ENCODE measurements around the gene CRTC1.

CRTC1 gene

DNA sequence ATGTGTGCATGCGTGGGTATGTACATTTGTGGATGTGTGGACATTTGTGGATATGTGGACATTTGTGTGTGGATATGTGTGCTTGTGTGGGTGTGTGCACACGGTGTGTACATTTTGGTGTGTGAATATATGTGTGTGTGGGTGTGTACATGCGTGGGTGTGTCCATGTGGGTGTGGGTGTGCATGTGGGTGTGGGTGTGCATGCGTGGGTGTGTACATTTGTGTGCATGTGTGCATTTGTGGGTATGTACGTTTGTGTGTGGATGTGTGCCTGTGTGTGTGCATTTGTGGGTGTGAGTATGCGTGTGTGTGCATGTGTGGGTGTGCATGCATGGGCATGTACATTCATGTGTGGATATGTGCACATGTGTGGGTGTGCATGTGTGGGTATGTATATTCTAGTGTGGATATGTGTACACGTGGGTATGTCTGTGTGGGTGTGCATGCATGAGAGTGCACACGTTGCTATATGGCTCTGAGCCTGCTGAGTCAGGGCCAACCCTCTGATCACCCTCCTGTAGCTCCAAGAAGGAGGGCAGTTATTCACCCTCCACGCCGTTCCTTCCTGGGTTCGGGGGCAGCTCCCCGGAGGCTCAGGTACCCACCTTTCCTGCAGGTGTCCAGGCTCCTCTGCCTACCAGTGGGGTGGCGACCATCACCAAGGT, 87.3 kb downstream of the CRTC1 start:
- DNase-seq (ENCODE audit: low read depth), result no peak

DNA sequence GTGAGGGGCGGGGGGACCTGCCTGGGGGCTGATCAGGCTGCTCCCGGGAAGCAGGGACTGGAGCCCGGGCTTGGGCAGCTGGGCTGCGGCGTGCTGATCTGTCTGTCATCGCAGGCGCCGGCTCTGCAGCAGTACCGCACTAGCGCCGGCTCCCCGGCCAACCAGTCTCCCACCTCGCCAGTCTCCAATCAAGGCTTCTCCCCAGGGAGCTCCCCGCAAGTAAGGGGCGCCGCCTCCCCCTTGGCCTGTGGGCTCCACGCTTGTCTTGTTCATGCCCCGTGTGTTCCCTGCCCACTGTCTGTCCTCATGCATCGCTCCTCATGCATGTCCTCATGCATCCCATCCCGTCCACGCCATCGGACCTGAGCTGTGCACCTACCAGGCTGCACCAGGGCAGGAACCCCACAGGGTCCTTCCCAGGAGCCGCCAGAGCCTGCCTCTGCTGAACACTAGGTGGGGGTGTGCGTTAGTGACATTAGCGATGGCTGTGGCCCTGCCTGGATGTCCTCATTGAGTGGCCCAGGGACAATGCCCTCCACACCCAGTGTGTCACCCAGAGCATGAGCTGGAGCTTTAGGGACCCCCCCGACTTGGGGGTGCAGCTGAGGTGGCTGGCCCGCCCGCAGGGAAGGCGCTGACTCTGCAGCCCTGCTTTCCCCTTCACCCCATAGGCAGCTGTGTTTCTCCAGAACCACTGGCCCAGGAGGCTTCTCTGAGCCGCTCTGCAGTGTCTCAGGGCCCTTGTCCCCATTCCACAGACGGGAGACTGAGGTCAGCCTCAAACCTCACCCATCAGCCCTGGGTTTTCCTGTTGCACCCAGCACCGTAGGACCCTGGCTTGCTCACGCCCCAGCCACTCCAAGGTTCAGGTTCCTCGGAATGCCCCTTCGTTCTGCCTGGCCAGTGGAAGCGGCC, 88.1 kb downstream of the CRTC1 start:
- no peak for DNase-seq (ENCODE audit: low read depth)

DNA sequence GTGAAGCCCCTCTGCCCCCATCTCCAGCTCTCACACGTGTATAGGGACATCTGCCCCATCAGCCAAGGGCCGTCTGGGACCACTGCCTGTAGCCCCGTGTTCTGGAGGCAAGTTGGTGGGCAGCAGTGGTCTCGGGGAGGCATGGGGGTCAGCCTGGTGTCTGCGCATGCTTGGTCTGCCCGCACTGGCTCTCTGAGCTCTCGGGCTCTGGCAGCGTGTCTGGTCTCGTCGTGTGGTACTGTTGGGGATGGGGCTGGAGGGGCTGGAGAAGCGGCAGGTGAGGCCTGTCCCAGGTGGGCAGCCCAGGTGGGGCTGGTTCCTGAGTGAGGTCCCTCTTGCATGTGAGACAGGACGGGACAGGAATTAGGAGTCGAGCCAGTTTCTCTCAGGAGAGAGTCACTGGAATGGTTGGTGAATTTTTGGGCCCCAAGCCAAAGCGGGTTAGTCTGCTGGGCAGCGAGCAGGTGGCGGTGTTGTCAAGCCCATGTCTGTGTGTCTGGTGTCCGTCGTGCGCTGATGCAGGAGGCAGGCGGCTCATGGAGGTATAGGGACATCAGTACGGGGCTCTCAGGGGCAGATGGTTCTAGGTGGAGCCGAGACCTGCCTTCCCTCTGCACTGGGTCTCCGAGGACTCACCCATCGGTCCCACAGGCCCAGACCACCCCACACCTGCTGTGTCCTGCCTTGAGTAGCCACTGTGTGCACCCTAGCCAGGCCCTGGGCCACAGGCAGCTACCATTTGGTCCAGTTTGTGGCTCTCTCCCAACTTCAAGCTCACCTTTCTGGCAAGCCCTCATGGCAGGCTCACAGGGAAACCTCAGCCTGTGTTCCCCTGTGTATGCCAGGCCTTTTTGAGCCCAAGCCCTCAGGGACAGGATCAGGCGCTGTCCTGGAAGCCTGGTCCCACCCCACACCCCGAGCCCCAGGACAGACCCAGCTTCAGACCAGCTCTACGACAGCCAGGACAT, 89.4 kb downstream of the CRTC1 start:
- DNase-seq (ENCODE audit: low read depth), result no peak

DNA sequence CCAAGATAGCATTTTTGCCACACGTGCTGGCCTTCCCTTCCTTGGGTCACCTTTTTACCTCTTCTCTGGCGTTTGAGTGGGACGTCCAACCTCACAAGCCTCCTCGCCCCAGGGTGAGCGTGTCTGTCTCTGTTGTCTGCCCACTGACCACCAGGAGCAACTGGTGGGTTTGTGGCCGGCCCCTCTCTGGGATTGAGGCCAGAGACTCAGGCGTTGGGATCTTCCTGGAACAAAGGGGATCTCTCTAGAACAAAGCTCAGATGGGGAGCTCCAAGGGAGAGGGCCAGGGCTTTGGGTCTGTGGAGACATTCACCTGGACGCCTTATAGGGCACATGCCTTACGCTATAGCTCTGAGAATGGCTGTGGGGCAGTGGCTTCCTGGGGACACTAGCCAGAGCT, 90.2 kb downstream of the CRTC1 start:
- DNase-seq (ENCODE audit: low read depth), result no peak

DNA sequence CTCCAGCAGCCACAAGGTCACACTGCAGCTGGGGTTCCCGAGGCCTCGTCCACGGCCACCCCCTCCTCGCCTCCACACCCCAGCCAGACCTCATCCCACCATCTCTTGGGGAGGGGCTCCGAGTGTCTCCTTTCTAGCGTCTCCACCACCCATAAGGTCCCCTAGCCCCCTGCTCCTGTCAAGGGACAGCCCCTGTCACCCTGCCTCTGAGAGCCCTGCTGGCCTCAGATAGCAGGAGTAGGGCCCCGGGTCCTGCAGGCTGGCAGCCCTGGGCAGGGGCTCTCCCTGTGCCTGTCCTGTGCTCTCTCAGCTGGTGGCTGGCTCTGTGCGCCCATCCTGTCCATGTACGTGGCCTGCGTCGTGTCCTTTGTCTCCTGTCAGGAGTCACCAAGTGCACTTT, 90.6 kb downstream of the CRTC1 start:
- no peak for DNase-seq (ENCODE audit: low read depth)

DNA sequence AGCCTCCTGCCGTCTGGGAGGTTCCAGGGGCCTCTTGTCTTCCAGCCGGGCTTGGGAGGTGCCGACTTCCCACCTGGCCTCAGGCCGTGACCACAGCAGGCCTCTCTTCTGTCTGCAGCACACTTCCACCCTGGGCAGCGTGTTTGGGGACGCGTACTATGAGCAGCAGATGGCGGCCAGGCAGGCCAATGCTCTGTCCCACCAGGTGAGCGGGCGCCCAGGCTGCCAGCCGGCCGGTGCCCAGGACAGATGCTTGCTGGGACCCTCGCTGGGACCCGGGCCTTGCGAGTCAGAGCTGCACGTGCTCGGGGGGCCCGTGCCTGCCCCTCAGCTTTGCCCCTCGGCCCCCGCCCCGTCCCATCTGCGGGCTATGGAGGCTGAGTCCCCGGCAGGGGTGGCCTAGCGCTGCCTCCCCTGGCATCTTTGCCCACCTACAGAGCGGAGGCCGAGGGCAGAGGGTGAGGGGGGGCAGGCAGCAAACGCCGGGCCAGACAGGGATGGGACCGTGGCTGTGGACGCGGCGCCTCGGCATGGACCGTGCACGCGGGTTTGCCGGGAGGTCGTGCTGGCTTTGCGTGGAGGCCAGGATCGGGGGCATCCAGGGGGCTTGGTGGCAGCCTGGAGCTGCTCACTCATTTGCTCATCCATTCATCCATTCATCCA, 91.4 kb downstream of the CRTC1 start:
- no peak for DNase-seq (ENCODE audit: low read depth)

DNA sequence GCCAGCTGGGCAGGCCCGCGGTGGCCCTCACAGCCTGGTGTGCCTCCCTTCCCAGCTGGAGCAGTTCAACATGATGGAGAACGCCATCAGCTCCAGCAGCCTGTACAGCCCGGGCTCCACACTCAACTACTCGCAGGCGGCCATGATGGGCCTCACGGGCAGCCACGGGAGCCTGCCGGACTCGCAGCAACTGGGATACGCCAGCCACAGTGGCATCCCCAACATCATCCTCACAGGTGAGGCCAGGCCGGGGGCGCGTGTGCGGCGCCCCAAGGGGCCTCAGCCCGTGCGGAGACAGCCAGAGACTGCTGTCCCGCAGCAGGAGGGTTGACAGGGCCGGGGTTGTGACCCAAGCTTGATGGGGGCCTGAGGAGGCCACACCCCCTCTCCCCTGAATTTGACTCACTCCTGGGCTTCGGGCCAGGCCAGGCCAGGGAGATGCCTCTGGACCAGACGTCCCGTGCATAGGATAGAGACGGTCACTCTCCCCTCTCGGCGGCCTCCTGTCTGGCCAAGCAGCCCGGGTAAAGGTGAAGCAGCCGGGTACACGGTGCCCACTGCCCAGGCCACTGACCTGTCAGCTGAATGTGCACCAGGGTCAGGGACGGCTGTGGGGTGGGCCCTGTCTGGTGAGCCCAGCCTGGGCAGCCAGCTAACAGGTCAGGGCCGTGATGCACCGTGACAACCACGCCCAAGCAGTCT, 92.3 kb downstream of the CRTC1 start:
- DNase-seq (ENCODE audit: low read depth), result no peak

DNA sequence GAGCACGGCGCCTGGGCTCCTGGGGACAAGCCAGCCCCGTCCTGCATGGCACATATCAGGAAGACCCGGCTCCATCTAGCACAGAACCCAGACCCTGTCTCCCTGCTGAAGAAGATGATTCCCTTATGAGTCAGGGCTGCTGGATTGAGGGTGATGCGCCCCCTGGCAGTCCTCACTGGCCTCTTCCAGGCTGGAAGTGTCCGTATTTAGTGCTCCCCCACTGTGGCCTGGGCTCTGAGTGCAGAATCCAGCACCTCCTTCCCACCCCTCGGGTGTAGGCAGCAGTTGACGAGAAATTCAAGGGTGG, 92.8 kb downstream of the CRTC1 start:
- DNase-seq (ENCODE audit: low read depth), result no peak

DNA sequence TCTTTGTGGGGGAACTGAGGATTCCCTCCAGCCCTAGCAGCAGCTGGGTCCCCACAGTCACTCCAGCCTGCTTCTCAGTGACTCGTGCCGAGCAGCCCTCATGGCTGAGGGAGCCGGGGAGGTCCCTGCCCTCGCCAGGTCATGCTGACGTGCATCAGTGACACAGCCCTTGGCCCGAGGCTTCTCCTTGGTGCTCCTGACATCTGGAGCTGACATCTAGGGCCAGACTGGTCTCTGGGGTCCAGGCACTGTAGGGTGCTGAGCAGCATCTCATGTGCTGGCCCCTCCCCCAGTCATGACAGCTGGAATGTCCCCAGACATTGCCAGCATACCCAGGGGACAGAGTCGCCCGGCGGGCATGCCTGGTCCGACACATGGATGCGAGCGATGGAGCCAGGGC, 93.3 kb downstream of the CRTC1 start:
- no peak for DNase-seq (ENCODE audit: low read depth)

DNA sequence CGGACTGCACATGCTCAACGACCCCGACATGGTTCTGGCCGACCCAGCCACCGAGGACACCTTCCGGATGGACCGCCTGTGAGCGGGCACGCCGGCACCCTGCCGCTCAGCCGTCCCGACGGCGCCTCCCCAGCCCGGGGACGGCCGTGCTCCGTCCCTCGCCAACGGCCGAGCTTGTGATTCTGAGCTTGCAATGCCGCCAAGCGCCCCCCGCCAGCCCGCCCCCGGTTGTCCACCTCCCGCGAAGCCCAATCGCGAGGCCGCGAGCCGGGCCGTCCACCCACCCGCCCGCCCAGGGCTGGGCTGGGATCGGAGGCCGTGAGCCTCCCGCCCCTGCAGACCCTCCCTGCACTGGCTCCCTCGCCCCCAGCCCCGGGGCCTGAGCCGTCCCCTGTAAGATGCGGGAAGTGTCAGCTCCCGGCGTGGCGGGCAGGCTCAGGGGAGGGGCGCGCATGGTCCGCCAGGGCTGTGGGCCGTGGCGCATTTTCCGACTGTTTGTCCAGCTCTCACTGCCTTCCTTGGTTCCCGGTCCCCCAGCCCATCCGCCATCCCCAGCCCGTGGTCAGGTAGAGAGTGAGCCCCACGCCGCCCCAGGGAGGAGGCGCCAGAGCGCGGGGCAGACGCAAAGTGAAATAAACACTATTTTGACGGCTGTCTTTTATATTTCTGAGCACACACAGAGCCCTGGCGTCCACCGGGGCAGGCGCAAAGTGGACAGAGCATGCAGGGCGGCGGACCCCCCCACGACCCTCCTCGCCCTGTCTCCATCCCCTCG, 94.0 kb downstream of the CRTC1 start:
- no peak for DNase-seq (ENCODE audit: low read depth)

DNA sequence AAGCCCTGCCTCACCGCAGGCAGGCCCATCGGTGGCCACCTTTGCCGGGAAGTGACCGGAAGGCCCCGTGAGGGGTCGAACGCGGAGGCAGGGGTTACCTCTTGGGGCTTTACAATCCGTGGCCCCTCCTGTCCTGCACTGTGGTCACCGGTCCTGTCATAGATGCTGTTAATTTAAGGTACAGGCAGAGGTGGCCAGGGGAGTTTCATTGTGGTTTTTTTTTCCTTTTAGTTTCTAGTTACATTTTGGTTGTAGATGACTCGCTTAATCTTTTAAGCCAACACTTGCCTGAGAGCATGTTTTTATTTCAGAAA, 94.6 kb downstream of the CRTC1 start:
- DNase-seq (ENCODE audit: low read depth), result no peak

DNA sequence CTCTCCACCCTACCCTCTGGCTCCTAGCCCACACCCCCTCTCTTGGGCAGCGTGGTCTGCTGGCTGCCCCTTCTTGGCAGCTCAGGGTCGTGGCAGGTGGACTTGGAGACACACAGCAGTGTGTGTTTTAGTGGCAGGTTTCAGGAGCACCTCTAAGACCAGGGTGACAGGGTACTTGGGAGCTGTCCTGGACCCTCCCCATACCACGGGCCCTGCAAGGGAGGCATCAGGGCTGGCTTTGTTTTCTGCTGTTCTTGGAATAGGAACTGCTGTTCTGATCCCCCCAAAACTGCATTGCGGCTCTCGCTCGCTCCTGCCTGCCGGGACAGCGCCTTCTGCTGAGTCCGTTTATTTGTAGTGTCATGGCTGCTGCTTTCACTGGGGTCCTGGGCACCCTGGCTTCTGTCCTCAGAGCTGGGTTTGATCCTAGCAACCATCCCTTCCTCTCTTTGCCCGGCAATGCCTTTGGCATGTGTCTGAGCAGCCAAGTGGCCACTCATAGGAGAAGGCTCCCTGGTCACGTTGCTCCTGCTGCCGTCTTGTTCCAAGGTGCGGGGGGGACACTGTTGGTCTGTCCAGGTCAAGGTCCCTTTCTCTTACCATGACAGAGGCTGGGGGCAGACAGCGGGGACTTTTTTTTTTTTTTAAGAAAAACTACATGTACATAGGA, 95.5 kb downstream of the CRTC1 start:
- DNase-seq (ENCODE audit: low read depth), result no peak

DNA sequence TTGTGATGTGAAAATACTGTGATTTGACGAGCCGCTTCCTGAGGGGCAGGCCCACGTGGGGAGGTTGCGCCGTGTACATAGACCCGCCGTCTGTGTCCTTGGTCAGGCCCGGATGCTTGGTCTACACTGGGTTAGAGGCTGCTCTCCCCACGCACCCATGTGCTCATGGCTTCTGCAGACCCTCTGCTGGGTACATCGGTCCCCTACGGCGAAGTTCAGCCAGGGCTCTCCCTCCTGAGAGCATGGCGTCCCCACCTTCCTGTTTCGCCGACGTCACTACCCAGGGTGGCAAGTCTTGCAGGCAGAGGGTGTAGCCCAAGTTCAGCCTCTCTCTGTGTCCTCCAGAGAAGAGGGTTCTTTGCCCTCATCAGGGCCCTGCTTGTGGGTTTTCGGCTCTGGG, 96.6 kb downstream of the CRTC1 start:
- no peak for DNase-seq (ENCODE audit: low read depth)

DNA sequence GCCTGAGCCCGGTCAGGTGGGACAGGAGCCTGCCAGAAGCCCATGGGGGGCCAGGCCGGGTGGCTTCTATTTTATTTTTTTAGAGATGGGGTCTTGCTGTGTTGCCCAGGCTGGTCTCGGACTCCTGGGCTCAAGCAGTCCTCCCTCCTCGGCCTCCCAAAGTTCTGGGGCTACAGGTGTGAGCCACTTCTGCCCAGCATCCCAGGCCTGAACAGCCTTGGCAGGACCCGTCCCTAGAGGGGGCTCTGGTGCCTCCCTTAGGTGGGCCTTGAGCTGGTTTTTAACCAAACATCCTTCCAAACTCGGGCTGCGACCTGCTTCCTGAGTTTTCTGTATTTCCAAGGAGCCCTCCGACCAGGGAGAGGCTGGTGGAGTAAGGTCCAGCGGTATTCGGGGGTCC, 97.2 kb downstream of the CRTC1 start:
- no peak for DNase-seq (ENCODE audit: low read depth)

DNA sequence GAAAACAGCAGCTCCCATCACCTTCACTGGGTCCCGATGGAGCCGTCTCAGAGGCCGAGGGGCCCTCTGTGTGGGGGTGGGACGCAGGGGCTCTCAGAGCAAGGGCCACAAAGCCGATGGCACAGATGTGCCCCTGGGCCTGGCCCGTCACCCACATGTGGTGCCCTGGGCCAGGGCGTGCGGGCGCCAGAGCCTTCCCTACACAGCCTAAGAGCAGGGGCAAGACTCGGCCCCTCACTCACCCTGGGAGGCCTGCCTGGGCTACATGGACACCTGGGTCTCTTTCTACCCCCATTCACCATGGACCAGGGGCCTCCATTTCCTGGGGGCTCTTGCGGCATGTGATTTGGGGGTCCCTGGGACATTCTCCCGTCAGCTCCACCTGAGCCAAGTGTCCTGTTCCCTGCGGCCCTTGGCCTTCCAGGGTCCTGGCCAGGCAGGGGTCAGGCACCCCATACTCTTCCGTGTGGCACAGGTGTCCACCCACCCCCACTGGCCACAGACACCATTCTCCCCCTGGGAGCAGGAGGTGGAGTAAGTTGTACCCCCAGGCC, 97.6 kb downstream of the CRTC1 start:
- DNase-seq (ENCODE audit: low read depth), result no peak

DNA sequence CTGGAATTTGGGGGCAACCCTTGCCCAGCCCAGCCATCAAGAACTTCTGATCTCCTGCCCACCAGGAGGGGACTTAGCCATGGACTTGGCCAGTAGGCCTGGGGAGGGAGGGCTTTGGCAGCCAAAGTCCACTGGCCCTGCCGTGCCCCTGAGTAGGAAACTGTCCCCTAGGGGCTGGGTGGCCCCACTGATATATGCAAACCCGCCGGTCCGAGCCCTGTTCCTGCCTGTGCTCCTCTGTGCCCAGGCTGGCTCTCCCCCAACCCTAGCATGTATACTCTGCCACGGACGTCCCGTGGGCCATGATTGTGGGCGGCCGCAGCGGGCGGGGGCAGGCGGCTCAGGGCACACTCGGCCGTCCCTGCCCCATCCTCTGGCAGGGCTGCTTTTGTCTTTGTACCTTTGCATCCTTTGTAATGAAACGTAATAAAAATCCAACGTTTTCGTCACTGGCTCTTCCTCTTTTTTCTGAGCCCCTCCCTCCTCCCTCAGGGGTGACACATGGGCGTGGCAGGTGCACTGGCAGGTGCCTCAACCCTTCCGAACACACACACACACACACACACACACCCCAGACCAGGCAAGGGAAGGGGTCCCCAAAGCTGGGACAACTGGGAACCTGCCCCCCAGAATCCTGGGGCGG, 98.5 kb downstream of the CRTC1 start:
- DNase-seq (ENCODE audit: low read depth), result no peak

DNA sequence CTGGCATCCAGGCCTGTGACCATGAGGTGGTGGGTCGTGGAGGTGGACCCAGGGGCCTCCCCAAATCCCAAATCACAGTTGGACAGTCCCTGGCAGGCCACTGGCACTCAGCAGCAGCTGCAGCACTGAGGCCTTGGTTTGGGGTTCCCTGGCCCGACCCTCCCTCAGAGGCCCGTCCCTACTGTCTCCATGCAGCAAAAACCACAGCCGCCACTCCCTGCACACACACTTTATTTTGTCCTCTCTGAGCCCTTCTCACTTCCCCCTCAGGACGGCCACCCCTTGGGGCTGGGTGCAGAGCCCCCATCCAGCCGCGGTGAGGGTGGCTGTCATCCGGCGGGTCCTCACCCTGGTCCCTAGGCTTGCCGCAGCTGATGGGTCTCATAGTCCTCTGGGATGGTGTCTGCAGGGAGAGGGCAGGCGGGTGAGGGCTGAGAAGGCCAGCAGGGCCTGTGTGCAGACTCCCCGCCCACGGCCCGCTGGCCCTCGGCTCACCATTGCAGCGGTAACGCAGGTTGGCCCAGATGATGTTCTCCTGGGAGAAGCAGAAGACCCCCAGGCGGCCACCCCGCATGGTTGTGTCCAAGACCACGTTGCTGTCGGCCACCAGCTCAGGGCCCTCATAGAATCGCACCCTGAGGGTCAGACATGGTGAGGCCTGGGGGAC, 99.2 kb downstream of the CRTC1 start:
- DNase-seq (ENCODE audit: low read depth), result no peak

DNA sequence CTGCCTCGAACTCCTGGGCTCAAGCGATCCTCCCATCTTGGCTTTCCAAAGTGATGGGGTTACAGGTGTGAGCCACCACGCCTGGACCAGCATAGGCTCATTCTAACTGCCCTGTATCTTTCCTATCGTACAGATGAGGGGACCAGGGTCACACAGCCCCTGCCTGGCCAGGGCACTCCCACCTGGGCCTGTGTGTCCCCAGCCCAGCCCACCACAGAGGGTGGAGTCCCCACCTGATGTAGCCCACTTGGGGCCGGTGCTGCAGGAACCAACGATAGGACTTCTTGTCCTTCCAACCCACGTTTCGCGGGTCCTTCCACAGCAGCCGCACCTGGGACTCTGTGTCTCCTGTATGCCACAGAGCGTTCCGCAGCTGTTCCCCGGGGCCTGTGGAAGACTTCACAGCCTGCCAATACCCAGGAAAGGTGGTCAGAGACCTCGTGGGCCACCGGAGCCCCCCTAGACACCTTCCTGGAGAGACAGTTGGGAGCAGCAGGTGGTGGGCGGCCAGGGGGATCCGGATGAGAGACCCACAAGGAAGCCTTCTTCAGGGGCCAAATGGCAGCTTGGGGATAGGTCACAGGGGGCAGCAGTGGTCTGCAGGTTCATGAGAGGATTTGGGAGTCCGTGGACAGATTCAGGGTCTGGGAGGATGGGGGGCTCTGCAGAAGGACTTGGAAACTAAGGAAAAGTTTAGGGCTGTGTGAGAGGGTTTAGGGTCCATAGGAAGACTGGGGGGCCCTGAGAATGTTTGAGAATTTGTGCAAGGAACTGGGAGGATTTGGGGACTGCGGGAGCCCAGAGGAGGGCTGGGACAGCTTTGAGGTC, 100.7 kb downstream of the CRTC1 start:
- no peak for DNase-seq (ENCODE audit: low read depth)

Data from stimulated activated CD4-positive, alpha-beta T cell treated with anti-CD3 and anti-CD28 coated beads, Interleukin-2, amount 100 ng/mL, for 4 hours (primary cell).